ENCODE data around the gene ARPC4. TPM values are rescaled to one million over a fixed set of nuclear protein-coding genes. Genes with fewer than 3 reads are reported as not detected.

The ARPC4 gene
- total RNA-seq, 2 donors from 2014 or later = 33.6 to 57.1 TPM

DNA sequence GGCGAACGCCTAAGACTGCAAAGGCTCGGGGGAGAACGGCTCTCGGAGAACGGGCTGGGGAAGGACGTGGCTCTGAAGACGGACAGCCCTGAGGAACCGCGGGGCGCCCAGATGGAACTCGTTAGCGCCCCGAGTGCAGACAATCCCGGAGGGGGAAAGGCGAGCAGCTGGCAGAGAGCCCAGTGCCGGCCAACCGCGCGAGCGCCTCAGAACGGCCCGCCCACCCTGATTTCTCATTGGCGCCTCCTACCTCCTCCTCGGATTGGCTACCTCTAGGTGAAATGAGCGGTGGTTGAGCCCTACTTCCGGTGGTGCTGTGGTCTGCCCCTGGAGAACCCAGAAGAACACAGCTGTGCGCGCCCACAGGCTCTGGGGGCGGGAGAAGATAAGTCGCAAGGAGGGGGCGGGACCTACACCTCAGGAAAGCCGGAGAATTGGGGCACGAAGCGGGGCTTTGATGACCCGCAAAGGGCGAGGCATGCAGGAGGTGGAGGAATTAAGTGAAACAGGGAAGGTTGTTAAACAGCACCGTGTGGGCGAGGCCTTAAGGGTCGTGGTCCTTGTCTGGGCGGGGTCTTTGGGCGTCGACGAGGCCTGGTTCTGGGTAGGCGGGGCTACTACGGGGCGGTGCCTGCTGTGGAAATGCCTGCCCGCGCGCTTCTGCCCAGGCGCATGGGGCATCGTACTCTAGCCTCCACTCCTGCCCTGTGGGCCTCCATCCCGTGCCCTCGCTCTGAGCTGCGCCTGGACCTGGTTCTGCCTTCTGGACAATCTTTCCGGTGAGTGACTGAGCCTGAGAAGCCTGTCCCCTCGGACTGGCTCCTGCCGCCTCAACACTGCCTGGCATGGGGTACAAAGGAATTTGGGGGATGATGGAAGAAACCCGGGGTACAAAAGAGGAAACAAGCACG, 43.0 kb upstream of the ARPC4 start, which contains the start of gene OGG1:
TSS of gene OGG1 (plus strand) at position 308 of the 911 bp plus-strand sequence. CDS start at position 643, 335 bp downstream.
- peak; percentile 98 for ATAC-seq
- H3K9me3 ChIP-seq = no peaks in the 10 kb centered on the region
- H3K27me3 ChIP-seq = no peaks in the 10 kb centered on the region
- H3K27ac ChIP-seq = peak within 1 kb of the TSS; percentile 73 to 96 (median 86)
- DNase-seq = peak; percentile 98 to 99 (median 98)
- 0 to 1% methylated on average over 42 to 60 of the region's 60 CpGs for WGBS, 2 donors
- peak within 1 kb of the TSS; percentile 35 to 64 for H3K4me3 ChIP-seq
- peaks cover 0 to 18% of the 10 kb centered on the region in 2 donors for H3K36me3 ChIP-seq (replicated peaks in 1 of 2; ENCODE audit: insufficient read depth in 1 of 2, low read depth in 2 of 2)
- intact Hi-C loops (cut with DNase I) = no loop called here
- TF ChIP-seq POLR2A (IDR thresholded peaks at IDR 0.05) = peak; percentile 57 to 84 (median 77)
- TF ChIP-seq, protein P1, sequence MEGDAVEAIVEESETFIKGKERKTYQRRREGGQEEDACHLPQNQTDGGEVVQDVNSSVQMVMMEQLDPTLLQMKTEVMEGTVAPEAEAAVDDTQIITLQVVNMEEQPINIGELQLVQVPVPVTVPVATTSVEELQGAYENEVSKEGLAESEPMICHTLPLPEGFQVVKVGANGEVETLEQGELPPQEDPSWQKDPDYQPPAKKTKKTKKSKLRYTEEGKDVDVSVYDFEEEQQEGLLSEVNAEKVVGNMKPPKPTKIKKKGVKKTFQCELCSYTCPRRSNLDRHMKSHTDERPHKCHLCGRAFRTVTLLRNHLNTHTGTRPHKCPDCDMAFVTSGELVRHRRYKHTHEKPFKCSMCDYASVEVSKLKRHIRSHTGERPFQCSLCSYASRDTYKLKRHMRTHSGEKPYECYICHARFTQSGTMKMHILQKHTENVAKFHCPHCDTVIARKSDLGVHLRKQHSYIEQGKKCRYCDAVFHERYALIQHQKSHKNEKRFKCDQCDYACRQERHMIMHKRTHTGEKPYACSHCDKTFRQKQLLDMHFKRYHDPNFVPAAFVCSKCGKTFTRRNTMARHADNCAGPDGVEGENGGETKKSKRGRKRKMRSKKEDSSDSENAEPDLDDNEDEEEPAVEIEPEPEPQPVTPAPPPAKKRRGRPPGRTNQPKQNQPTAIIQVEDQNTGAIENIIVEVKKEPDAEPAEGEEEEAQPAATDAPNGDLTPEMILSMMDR (IDR thresholded peaks at IDR 0.05) = peak in 2 of 7 experiments; percentile 16 to 19
- peaks cover 26% of the 10 kb centered on the region for H3K4me1 ChIP-seq

DNA sequence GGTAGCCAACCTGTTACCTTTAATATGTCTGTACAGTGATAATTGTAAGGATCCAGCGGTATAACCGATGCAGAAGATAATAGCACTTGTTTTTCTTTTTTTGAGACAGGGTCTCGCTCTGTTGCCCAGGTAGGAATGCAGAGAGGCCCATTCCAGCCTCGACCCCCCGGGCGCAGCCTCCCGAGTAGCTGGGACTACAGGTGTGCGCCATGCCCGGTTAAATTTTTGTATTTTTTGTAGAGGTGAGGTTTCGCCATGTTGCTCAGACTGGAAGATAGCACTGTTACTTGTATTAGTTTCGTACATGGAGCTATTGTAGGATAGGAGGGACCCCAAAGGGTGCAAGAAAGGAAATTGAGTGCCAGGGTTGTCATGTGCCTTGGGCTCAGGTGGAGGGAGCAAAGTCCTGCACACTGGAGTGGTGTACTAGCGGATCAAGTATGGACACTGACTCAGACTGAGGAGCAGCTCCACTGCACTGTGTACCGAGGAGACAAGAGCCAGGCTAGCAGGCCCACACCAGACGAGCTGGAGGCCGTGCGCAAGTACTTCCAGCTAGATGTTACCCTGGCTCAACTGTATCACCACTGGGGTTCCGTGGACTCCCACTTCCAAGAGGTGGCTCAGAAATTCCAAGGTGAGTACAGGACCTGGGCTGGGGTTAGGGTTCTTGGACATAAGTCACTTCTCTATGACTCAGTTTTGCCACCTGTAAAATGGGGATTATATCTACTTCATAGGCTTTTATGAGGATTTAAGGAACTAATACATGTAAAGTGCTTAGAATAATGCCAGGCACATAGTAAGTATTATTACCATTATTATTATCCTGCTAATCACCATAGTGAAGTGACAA, 42.1 kb upstream of the ARPC4 start:
- DNase-seq (no peak), ATAC-seq (no peak)
- intact Hi-C loops (cut with DNase I) = no loop called here
- Histone ChIP-seq H3K27me3 (no peaks in the 10 kb centered on the region), H3K36me3 (replicated peaks in 1 of 2; ENCODE audit: insufficient read depth in 1 of 2, low read depth in 2 of 2) (peaks cover 0 to 10% of the 10 kb centered on the region in 2 donors), H3K27ac (peak overlapping the region in 3 of 4 donors; percentile 73 to 96 (median 90)), H3K9me3 (no peaks in the 10 kb centered on the region), H3K4me1 (peaks cover 26% of the 10 kb centered on the region), H3K4me3 (peak overlapping the region; percentile 35 to 64)
- WGBS, 2 donors = 40 to 43% methylated on average over 17 of the region's 17 CpGs
- TF ChIP-seq POLR2A (IDR thresholded peaks at IDR 0.05) = no peak
- TF ChIP-seq, protein P1 (IDR thresholded peaks at IDR 0.05) = no peak

GRCh38 chr3:9754678-9755077, 38.2 kb upstream of the ARPC4 start:
- Histone ChIP-seq H3K27ac (no peak overlapping the region), H3K4me1 (peaks cover 15% of the 10 kb centered on the region), H3K4me3 (no peak overlapping the region), H3K27me3 (no peaks in the 10 kb centered on the region), H3K9me3 (no peaks in the 10 kb centered on the region), H3K36me3 (replicated peaks in 1 of 2; ENCODE audit: insufficient read depth in 1 of 2, low read depth in 2 of 2) (peaks cover 0 to 10% of the 10 kb centered on the region in 2 donors)
- DNase-seq (no peak), ATAC-seq (no peak)
- WGBS, 2 donors = 80 to 84% methylated on average over 8 of the region's 8 CpGs
- TF ChIP-seq, protein P1 (IDR thresholded peaks at IDR 0.05) = no peak
- no peak for TF ChIP-seq POLR2A (IDR thresholded peaks at IDR 0.05)
- intact Hi-C loops (cut with DNase I) = no loop called here

DNA sequence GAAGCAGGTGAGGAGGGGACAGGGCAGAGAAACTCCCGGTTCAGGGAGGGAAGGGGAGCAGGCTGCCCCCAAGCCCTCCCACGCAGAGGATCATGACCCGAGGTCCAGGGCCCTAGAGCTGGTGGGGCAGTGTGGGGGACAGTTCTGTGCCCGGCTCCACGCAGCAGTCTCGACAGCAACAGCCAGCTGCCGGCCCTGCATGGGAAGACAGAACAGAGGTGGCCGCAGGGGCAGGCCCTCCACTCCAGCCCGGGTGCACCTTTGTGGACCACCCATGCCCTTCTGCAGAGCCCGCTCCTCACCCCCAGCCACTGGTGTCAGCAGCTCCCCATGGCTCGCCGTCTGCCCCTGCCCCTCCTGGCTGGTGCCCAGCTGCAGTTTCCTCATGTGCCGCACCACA, 35.5 kb upstream of the ARPC4 start:
- Histone ChIP-seq H3K27me3 (no peaks in the 10 kb centered on the region), H3K4me1 (no peaks in the 10 kb centered on the region), H3K9me3 (no peaks in the 10 kb centered on the region), H3K36me3 (replicated peaks in 1 of 2; ENCODE audit: insufficient read depth in 1 of 2, low read depth in 2 of 2) (peaks cover 0 to 10% of the 10 kb centered on the region in 2 donors), H3K4me3 (no peak overlapping the region), H3K27ac (no peak overlapping the region)
- ATAC-seq (no peak), DNase-seq (no peak)
- TF ChIP-seq, protein P1 (IDR thresholded peaks at IDR 0.05) = no peak
- TF ChIP-seq POLR2A (IDR thresholded peaks at IDR 0.05) = no peak
- 91% methylated on average over 7 to 13 of the region's 13 CpGs for WGBS, 2 donors
- intact Hi-C loops (cut with DNase I) = no loop called here
